Tongue (tissue), 2 donors: Measurements from ENCODE around the gene MPV17L2. TPM values are rescaled to one million over a fixed set of nuclear protein-coding genes. Genes with fewer than 3 reads are reported as not detected.

Experiments used
- DNase-seq: peaks from one replicate; pipeline ENCODE4 v3.0.0-alpha.2; 2015
- total RNA-seq: library from RNA; depleted of rRNA; stranded (reverse); fragments of >200 nt; gene quantifications from one replicate; pipeline ENCODE4 v1.2.3, GENCODE V29; 2014

MPV17L2 gene
- total RNA-seq, 1 donor from 2014 or later, result 6.5 TPM

- peak; percentile 83 for DNase-seq
These were observed 31.9 kb upstream of the MPV17L2 start for GRCh38 chr19:18160971-18161635.

GRCh38 chr19:18161636-18162002, 31.4 kb upstream of the MPV17L2 start:
- DNase-seq, result no peak

GRCh38 chr19:18164072-18164471, 28.9 kb upstream of the MPV17L2 start:
- DNase-seq, result no peak

- no peak for DNase-seq
These were observed 27.0 kb upstream of the MPV17L2 start for GRCh38 chr19:18165794-18166544.

- no peak for DNase-seq
These were observed 26.0 kb upstream of the MPV17L2 start for GRCh38 chr19:18167011-18167410.

- no peak for DNase-seq
These were observed 24.9 kb upstream of the MPV17L2 start for GRCh38 chr19:18167975-18168645.

GRCh38 chr19:18168673-18169381, 24.2 kb upstream of the MPV17L2 start:
- no peak for DNase-seq

GRCh38 chr19:18170714-18171255, 22.2 kb upstream of the MPV17L2 start:
- DNase-seq, result no peak

GRCh38 chr19:18171605-18172327, 21.3 kb upstream of the MPV17L2 start:
- DNase-seq, result no peak

GRCh38 chr19:18172331-18173053, 20.5 kb upstream of the MPV17L2 start:
- DNase-seq, result no peak

GRCh38 chr19:18173054-18173571, 19.9 kb upstream of the MPV17L2 start:
- DNase-seq, result no peak

- DNase-seq, result peak; percentile 62
These were observed 19.3 kb upstream of the MPV17L2 start, which contains the start of gene IFI30 for GRCh38 chr19:18173572-18174288. Gene IFI30, plus strand, starts transcription at chr19:18173813. Its CDS starts 29 bp downstream, at chr19:18173842.

- DNase-seq, result no peak
These were observed 18.0 kb upstream of the MPV17L2 start for GRCh38 chr19:18174983-18175382.

GRCh38 chr19:18176367-18177310, 16.4 kb upstream of the MPV17L2 start:
- DNase-seq, result no peak

GRCh38 chr19:18179957-18180356, 13.1 kb upstream of the MPV17L2 start:
- DNase-seq, result no peak

GRCh38 chr19:18183529-18183928, 9.5 kb upstream of the MPV17L2 start:
- no peak for DNase-seq

GRCh38 chr19:18185538-18185937, 7.5 kb upstream of the MPV17L2 start:
- no peak for DNase-seq

- no peak for DNase-seq
These were observed 2.7 kb upstream of the MPV17L2 start for GRCh38 chr19:18190278-18190677.

GRCh38 chr19:18191640-18192062, 1.4 kb upstream of the MPV17L2 start:
- DNase-seq, result no peak
